ENCODE measurements around the gene F2.
"Not testable (repeated sequence)": the region's sequence is repeated elsewhere in the genome, so short reads cannot be mapped to it uniquely, and the experiment has no call there.

The F2 gene

DNA sequence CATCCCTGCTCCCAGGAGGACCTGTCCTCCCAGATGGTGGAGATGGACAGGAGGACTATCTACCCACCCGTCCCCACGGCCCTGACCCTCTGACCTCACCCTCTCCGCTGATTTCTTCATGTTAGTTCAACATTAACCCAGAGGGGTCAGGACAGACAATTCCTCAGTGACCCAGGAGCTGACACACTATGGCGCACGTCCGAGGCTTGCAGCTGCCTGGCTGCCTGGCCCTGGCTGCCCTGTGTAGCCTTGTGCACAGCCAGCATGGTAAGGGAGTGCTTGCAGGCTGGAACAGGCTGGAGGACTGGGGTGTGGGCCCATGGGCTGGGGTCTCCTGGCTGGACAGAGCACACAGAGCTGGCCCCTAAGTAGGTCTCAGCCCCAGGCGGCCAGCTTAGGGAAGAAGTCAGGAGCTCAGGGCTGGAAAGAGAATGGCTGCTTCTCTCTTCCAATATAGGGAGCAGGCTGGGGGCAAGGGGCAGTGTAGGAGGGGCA lies at the start of gene F2:
Gene F2 (plus strand): TSS at position 166 of the 495 bp plus-strand sequence. CDS start 23 bp downstream, at position 189.
- in situ Hi-C loops (cut with MboI; ENCODE audit: low sequenced_read_pairs): no loop called here

DNA sequence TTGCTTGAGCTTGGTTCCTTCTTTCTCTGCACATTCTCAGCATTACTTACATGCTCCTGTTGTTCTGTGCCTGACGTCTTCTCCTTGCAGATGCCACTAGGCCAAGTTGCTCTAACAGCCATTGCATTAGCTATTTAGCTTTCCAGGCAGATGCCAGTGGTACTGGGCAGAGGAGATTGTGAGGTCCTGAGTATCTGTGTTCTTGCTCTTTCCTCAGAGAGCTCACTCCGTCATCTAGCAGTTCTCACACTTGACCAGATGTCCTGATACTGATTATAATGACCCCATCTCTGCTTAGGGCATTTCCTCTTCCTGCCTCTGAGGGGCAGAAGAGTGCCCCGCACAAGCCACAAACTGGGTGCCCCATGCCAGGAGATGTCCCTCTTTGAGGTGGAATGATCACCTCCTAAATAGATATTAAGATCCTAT lies 49.3 kb upstream of the F2 start:
- in situ Hi-C loops (cut with MboI; ENCODE audit: low sequenced_read_pairs): no loop called here

GRCh38 chr11:46670521-46670920 lies 48.5 kb upstream of the F2 start:
- in situ Hi-C loops (cut with MboI; ENCODE audit: low sequenced_read_pairs): not testable (repeated sequence)

DNA sequence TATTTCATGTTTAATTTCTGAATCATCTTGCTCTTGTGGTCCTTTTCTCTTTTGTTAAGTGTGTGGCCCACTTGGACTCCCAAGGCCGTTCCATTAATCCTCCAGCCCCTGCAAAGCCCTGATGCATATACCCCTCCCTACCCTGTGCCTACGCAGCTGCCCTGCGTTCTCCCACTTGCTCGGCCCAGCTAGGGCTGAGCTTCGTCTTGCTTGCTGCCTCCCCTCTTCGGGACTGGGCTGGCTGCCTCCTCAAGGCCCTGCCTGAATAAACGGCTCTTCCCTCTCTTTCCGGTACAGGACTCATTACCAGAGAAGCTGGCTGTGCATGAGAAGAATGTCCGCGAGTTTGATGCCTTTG lies 47.1 kb upstream of the F2 start:
- in situ Hi-C loops (cut with MboI; ENCODE audit: low sequenced_read_pairs): no loop called here

- in situ Hi-C loops (cut with MboI; ENCODE audit: low sequenced_read_pairs): no loop called here
Observed at GRCh38 chr11:46672381-46672839, 46.6 kb upstream of the F2 start.

DNA sequence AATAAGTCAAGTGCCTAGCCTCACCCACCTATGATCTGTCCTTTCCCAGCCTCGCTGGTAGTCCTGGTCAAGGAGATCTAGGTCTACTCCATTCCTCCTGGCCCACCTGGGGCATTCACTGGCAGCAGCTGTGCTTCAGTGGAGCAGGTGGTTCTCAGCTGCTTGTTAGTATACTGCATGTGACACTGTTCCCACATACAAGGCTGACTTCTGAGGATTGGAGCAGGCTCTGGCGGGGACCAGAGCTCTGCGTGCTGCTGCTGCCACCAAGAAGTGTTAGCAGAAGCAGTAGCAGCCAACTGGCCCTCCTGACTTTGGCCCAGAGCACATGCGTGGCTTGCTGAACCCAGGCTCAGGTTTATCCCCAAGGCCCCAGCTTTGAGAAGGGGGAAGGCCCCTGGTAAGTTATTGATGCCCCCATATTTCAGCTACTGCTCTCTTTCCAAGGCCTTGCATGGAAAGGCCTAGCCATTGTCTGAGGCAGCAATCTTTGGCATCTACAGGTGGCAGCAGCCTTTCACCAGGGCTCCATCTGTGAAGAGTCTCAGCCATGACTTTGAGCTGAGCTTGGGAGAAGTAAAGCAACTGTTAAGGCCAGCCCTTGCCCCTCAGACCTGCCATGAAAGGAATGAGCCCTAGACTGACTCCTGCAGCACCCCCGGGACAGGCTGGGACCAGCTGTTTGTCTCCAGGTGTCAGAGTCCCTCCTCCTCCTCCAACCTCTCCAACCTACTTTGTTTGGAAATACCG lies 45.1 kb upstream of the F2 start:
- in situ Hi-C loops (cut with MboI; ENCODE audit: low sequenced_read_pairs): no loop called here

GRCh38 chr11:46674463-46675287 lies 44.3 kb upstream of the F2 start:
- in situ Hi-C loops (cut with MboI; ENCODE audit: low sequenced_read_pairs): no loop called here

GRCh38 chr11:46675288-46675851 lies 43.6 kb upstream of the F2 start:
- in situ Hi-C loops (cut with MboI; ENCODE audit: low sequenced_read_pairs): no loop called here

DNA sequence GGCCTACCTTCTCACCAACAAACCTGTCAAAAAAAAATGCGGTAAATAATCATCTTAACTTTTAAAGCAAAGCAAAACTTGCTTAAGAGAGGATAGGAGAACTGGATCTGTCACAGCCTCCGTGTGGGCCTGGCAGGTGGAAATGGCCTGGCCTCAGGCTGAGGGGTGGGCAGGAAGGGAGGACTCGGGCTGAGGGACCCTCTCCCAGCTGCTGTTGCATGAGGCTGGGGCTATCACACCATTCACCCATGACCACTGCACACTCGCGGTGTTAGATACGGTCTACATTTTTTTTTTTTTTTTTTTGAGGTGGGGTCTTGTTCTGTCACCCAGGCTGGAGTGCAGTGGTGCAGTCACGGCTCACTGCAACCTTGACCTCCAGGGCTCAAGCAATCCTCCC lies 43.1 kb upstream of the F2 start:
- in situ Hi-C loops (cut with MboI; ENCODE audit: low sequenced_read_pairs): no loop called here

DNA sequence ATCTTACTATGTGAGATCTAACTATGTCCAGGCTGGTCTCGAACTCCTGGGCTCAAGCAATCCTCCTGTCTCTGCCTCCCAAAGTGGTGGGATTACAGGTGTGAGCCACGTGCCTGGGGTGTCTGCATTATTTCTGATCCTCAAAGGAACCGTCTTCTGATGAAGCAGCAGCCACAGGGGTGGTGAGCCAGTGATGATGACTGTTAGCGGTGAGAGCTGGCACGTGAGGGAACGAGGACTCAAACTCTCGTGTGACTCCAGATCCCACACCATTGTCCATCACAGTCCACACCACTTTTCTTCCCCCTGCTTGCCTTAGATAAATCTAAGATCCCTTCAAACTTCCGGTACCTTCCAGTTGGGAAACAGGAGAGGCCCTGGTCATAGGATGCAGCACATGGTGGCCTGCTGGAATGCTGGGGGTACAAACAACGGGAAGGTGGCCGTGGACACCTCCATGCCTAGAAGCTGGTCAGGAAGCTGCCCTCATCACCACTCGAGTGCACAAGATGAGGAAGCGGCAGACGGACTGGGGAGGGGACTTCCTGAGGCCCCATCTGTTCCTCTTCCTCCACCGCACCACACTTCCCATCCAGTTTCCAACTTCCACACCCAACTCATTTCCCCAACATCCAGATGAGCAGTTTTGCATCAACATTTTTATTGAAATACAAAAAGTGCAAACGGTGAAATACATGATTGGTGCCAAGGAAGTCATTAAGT lies 42.4 kb upstream of the F2 start:
- in situ Hi-C loops (cut with MboI; ENCODE audit: low sequenced_read_pairs): no loop called here

GRCh38 chr11:46677169-46677568 lies 41.8 kb upstream of the F2 start:
- in situ Hi-C loops (cut with MboI; ENCODE audit: low sequenced_read_pairs): no loop called here

- in situ Hi-C loops (cut with MboI; ENCODE audit: low sequenced_read_pairs): no loop called here
Observed at GRCh38 chr11:46677991-46678740, 40.8 kb upstream of the F2 start.

GRCh38 chr11:46678741-46679130 lies 40.3 kb upstream of the F2 start:
- in situ Hi-C loops (cut with MboI; ENCODE audit: low sequenced_read_pairs): no loop called here

DNA sequence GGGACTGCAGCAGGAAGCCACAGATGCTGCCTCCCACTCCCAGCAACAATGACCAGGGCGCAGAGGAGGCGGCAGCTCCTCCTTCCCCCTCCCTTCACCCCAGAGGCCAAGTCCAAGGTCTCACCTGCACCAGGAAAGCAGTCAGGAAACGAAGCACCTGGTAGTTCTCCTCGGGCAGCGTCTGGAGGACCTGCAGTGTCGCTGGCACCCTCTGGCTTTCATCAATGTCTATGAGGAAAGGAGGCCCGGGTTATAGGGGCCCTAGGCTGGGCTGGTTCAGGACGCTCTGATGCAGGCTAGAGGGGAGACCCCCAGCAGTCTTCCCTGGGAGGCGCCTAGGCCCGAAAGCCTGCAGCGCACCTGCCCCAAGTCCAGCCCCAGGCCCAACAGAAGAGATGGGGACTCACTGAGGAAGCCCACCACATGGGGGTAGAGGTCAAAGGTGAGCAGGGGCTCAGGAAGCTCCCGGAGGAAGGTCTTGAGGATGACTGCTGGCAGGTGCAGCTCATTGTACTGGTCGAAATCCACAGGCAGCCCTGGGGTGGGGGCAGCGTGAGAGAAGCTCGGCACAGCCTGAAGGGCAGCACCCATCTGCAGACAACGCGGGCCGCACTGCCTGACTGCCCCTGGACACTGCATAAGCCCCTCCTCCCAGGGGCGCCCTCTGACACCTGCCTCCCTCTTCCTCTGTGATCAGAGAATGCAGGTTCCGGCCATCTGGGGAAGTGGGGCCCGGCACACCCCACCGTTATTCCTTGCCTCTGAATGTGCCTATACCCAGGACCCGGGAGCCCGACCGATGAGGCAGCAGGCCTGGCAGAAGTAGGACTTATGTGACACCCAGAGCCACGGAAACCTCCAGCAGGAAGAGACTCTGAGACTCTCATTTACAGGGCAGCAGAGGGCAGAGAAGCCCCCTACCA lies 39.5 kb upstream of the F2 start:
- in situ Hi-C loops (cut with MboI; ENCODE audit: low sequenced_read_pairs): no loop called here

DNA sequence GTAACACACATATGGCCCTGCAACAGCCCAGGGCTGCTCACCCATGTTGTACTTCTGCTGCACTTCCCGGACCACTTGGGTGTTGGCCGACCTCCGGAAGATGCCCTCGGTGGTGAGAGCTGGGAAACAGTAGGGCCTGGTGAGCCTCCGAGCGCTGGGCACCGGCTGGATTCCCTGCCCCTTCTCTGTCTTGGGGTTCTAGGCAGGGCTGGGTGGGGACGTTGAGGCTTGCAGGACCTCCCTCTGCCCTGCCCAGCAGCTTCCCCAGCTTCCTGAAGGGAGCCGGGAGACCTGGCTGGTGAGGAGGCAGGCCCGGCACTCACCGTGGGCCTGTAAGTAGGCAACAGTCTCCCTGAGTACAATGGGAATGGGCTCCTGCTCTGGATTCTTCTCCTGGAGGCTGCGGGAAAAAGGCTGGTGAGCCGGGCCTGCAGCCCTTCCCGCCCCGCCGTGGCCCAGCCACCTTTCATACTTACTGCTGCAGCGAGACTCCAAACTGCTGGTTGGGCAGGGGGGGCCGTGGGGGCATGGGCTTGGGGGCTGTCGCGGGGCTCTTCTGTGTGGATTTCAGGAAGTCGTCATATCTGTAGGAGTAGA lies 38.8 kb upstream of the F2 start:
- in situ Hi-C loops (cut with MboI; ENCODE audit: low sequenced_read_pairs): no loop called here

GRCh38 chr11:46680815-46681214 lies 38.2 kb upstream of the F2 start:
- in situ Hi-C loops (cut with MboI; ENCODE audit: low sequenced_read_pairs): no loop called here

GRCh38 chr11:46681814-46682213 lies 37.2 kb upstream of the F2 start:
- in situ Hi-C loops (cut with MboI; ENCODE audit: low sequenced_read_pairs): no loop called here

DNA sequence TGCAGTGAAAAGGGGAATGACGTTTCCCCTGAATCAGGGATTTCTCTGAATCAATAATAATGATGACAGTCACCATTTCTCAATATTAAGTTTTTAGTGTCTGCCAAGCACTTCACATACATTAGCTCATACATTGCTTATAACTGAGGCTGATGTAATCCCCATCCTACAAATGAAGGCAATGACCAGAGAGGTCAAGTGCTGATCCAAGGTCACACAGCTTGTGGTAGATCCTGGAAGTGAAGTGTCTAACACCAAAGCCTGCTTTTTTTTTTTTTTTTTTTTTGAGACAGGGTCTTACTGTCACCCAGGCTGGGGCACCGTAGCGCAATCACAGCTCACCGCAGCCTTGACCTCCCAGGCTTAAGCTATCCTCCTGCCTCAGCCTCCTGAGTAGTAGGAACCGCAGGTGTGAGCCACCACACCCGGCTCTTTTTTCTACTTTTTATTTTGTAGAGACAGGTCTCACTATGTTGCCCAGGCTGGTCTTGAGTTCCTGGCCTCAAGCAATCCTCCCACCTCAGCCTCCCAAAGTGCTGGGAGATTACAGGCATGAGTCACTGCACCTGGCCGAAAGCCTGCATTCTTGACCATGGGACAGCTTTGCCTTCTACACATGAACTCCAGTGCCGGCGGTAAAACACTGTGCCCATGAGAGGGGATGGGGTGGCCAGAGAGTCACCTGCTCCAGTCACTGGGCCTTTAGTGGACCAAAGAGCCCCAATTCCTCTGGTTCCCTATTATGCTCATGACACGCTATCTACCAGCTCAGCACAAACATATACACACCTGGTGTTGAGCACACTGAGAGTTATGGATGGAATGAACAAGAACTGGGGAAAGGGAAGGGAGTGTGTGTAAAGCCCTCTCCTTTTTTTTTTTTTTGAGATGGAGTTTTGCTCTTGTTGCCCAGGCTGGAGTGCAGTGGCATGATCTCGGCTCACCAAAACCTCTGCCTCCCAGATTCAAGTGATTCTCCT lies 36.0 kb upstream of the F2 start:
- in situ Hi-C loops (cut with MboI; ENCODE audit: low sequenced_read_pairs): no loop called here
